ENCODE data around the gene SARDH. TPM values are rescaled to one million over a fixed set of nuclear protein-coding genes. Genes with fewer than 3 reads are reported as not detected.

SARDH gene
- total RNA-seq, 2 experiments from 2014 or later: 0.50 to 0.88 TPM

DNA sequence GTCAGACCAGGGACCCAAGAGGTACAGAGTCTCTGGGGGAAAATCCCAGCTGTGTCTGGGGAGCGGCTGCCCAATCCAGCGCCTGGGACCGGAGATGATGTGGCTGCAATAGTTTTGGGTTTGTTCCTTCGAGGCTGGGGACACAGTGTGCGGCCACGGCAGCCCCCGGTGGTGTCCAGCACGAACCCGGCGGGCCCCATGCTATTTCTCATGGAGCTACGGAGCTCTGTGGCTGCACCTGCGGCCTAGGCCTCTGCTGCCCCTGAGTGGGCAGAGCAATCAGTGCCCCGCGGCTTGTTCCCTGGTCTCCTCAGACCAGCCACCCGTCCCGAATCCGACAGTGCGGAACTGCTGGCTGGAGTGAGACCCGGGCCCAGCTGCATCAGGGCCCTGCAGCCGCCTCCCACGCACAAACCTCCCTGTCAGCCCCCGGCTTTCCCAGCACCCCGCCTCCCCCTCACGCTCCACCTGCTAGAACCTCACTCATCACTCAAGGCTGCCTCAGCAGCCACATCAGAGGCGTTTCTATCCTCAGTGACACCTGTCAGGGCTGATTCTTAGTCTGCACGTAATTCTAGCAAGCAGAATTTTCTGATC is 29.0 kb downstream of the SARDH start:
- no peaks in the 10 kb centered on the region for H3K27me3 Mint-ChIP-seq
- no peaks in the 10 kb centered on the region for H3K9me3 Mint-ChIP-seq
- H3K36me3 Mint-ChIP-seq (ENCODE audit: low read depth): no peaks in the 10 kb centered on the region
- no peak overlapping the region for H3K27ac Mint-ChIP-seq
- no peaks in the 10 kb centered on the region for H3K4me1 Mint-ChIP-seq
- POLR2A ChIA-PET: no interaction called here
- CTCF ChIA-PET: no interaction called here
- H3K4me3 Mint-ChIP-seq: no peak overlapping the region
- no peak for DNase-seq

DNA sequence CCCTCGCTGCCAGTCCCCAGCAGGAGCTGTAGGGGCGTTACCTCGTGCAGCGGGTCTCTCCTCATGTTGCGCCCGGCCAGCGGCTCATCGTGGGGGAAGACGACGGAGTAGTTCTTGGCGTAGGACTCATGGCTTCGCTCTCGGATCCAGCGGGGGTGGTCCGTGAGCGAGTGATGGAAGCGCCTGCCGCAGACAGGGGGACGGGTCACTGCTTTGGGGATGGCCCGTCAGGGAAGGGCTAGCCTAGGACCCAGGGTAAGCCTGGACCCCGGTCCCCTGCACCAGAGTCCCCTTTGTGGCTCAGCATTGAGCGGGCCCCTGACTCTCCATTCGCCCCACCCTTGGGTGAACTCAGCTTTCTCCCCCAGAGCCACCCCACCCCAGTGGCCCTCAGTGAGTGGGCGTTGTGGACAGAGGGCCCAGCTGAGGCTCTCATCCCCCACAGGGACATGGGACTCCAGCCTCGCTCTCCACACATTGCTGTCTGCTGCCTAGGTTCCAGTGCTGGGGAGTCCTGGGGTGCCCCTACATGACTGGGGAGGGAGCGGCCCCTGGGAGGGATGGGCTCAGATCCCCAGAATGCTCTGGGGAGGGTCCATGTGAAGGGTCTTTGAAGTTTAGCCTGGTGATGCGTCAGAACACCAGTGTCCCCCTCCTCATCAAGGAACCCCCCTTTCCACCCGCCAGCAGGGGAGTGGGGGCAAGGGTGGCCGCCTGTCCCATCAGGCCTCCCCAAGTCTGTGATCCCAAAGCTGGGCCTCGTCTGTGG is 29.7 kb downstream of the SARDH start:
- Mint-ChIP-seq H3K9me3 (no peaks in the 10 kb centered on the region), H3K4me3 (no peak overlapping the region), H3K4me1 (no peaks in the 10 kb centered on the region), H3K27ac (no peak overlapping the region), H3K36me3 (ENCODE audit: low read depth) (no peaks in the 10 kb centered on the region), H3K27me3 (no peaks in the 10 kb centered on the region)
- POLR2A ChIA-PET: no interaction called here
- no peak for DNase-seq
- CTCF ChIA-PET: no interaction called here

- Mint-ChIP-seq H3K4me1 (peaks cover under 1% of the 10 kb centered on the region), H3K27ac (no peak overlapping the region), H3K4me3 (no peak overlapping the region), H3K27me3 (no peaks in the 10 kb centered on the region), H3K9me3 (no peaks in the 10 kb centered on the region), H3K36me3 (ENCODE audit: low read depth) (no peaks in the 10 kb centered on the region)
- CTCF ChIA-PET: no interaction called here
- no peak for DNase-seq
- POLR2A ChIA-PET: no interaction called here
Measured at GRCh38 chr9:133707763-133708245, 30.3 kb downstream of the SARDH start.

DNA sequence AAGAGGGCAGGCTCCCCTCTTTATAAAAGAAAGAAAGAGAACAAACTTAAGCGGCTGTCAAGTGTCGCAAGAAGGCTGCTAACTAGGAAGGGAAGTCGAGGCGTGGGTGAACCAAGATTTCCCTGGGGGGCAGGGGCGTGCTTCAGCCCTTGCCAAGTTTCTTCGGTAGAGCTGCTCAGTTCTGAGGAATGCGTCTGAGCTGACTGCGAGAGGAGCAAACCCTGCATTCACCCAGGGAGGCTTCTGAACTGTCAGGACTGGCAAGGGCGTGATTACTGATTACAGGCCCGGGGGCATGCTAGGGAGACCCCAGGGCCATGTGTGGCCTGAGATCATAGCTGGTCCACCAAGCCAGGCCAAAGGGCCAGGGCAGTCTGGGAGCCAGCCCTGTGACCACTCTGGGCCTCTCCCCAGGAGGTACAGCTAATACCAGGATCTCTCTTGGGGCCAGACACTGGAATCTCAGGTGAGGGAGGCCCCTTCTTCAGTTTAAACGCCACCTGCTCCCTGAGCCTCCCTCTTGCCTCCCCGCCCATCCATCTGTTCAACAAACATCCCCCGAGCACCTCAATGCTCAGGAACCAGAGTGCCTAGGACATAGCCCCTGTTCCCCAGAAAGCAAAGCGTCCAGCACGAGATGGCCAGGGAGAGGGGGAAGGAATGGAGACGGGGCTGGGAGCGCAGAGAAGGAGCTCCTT is 30.9 kb downstream of the SARDH start:
- ChIA-PET POLR2A (no interaction called here), CTCF (interaction anchor here (0.6 kb wide), 1 partner anchor 1895 kb away, joined by 3 read pairs; no protein-coding TSS in a partner anchor)
- Mint-ChIP-seq H3K27ac (no peak overlapping the region), H3K36me3 (ENCODE audit: low read depth) (no peaks in the 10 kb centered on the region), H3K4me1 (peaks cover 6% of the 10 kb centered on the region), H3K4me3 (no peak overlapping the region), H3K27me3 (no peaks in the 10 kb centered on the region), H3K9me3 (no peaks in the 10 kb centered on the region)
- no peak for DNase-seq

GRCh38 chr9:133706307-133707050 is 31.7 kb downstream of the SARDH start:
- Mint-ChIP-seq H3K9me3 (no peaks in the 10 kb centered on the region), H3K27ac (no peak overlapping the region), H3K4me3 (no peak overlapping the region), H3K36me3 (ENCODE audit: low read depth) (no peaks in the 10 kb centered on the region), H3K4me1 (peaks cover 13% of the 10 kb centered on the region), H3K27me3 (peaks cover 4% of the 10 kb centered on the region)
- DNase-seq: no peak
- CTCF ChIA-PET: interaction anchor here (0.6 kb wide), 1 partner anchor 1896 kb away, joined by 3 read pairs; no protein-coding TSS in a partner anchor
- POLR2A ChIA-PET: no interaction called here

- CTCF ChIA-PET: no interaction called here
- no peak for DNase-seq
- POLR2A ChIA-PET: no interaction called here
- Mint-ChIP-seq H3K27me3 (peaks cover 5% of the 10 kb centered on the region), H3K27ac (no peak overlapping the region), H3K4me1 (peaks cover 23% of the 10 kb centered on the region), H3K36me3 (ENCODE audit: low read depth) (no peaks in the 10 kb centered on the region), H3K9me3 (no peaks in the 10 kb centered on the region), H3K4me3 (no peak overlapping the region)
Measured at GRCh38 chr9:133705576-133705975, 32.6 kb downstream of the SARDH start.

DNA sequence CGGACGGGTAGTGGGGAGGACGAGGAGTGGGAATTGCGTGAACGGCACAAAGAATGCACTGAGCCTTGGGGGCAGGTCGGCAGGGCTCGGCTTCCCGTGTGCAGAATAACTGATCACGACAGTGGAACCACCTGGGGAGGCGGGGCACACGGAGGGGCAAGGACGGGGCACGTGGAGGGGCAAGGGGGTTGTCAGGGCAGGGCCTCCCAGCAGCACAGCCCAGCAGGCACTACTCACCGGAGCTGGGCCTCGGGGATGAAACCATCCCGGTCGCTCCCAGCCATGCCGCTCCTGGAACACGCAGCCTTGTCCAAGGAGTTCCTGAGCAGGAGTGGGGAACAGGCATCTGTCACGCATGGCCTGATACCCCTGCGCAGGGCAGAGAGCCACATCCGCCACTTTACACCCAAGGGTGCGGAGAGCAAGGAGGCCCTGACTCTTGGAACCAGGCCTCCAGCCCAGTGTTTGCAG is 33.4 kb downstream of the SARDH start:
- POLR2A ChIA-PET: no interaction called here

DNA sequence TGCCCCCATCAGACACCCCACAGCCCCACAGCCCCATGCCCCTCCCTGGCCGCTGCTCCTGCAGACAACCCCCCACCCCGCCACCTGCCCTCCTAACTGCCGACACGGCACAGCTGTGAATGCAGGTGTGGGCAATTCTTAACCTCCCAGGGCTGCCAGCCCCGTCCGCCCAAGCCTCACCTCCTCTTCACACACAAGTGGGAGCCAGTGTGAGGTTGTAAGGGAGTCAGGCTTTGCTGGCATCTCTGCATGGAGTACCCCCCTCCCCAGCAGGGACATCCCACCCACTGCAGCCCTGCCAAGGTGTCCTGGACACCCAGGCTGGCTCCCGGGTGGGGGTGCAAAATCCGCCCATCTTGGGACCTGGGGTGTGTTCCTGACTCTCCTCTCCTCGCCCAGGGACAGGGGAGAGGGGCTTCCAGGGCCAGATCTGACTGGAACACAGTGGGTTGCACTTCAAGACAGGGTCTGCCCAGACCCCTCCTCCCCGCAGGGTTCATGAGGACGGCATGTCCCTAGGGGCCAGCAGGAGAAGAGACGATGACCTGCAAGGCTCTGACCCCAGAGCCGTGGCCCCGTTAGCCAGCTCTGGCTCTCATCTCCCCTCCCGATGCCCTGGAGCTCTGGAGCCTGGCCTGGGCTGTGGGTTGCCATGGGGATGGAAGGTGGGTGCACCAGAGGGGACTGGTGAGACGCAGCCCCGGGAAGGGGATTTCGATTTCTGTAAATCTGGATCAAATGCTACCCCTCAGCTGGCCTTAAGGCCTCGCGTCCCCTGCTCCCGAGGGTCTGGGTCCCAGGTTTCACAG is 34.4 kb downstream of the SARDH start:
- Mint-ChIP-seq H3K4me3 (no peak overlapping the region), H3K36me3 (ENCODE audit: low read depth) (no peaks in the 10 kb centered on the region), H3K4me1 (peaks cover 30% of the 10 kb centered on the region), H3K27ac (no peak overlapping the region), H3K27me3 (peaks cover 7% of the 10 kb centered on the region), H3K9me3 (no peaks in the 10 kb centered on the region)
- no peak for DNase-seq
- ChIA-PET POLR2A (no interaction called here), CTCF (no interaction called here)

More for the DNA sequence above, 33.4 kb downstream of the SARDH start:
- H3K27ac Mint-ChIP-seq: no peak overlapping the region
- no peak for DNase-seq
- no peaks in the 10 kb centered on the region for H3K36me3 Mint-ChIP-seq (ENCODE audit: low read depth)
- H3K4me1 Mint-ChIP-seq: peaks cover 27% of the 10 kb centered on the region
- H3K4me3 Mint-ChIP-seq: no peak overlapping the region
- H3K9me3 Mint-ChIP-seq: no peaks in the 10 kb centered on the region
- peaks cover 7% of the 10 kb centered on the region for H3K27me3 Mint-ChIP-seq
- CTCF ChIA-PET: no interaction called here

- Mint-ChIP-seq H3K36me3 (ENCODE audit: low read depth) (no peaks in the 10 kb centered on the region), H3K4me3 (peak overlapping the region; percentile 66), H3K4me1 (peaks cover 35% of the 10 kb centered on the region), H3K9me3 (no peaks in the 10 kb centered on the region), H3K27ac (peak overlapping the region; percentile 64), H3K27me3 (peaks cover 14% of the 10 kb centered on the region)
- ChIA-PET POLR2A (interaction anchor here (2.6 kb wide), 1 partner anchor 19 kb away, joined by 12 read pairs; no protein-coding TSS in a partner anchor), CTCF (no interaction called here)
- DNase-seq: no peak
Measured at GRCh38 chr9:133702798-133703590, 35.2 kb downstream of the SARDH start.

DNA sequence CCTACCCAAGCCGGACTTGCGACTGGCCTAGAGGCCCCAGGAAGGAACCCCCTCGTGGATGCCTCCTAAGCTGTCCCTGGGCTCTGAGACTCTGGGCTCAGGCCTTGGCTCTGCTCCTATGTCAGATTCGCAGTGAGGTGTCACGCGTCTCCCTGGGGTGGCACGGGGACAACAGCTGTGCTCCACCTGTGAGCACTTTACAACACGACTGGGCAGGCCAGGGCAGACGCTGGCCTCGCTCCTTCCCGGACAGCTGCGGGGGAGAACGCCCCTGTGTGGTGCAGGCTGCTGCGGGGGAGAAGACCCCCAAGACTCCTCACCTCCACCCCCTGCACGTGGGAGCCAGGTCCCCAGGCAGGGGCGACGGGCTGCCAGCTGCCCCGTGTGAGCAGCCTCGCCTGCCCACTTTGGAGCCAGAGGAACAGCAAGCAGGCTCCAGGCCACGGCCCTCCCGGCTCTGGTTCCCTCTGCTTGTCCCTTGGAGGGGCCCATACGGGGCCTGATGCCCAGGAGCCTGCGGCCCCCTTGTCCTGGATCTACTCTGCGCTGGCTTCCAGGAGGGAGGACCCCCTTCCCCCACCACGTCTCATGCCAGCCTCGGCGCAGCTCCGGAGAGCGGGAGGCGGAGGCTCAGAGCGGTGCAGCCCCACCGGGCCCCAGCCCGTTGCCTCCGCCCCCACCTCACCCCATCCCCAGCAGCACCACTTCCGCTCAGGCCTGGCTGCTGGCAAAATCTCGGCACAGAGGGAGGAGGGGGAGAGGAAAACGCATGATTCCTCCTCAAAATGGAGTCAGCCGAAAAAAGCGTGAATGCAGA is 36.0 kb downstream of the SARDH start:
- peaks cover 16% of the 10 kb centered on the region for H3K27me3 Mint-ChIP-seq
- ChIA-PET POLR2A (interaction anchor here (1.3 to 2.6 kb wide), 3 partner anchors 19 to 26 kb away, joined by 3 to 16 read pairs (median 12); no protein-coding TSS in a partner anchor), CTCF (interaction anchor here (0.6 kb wide), 1 partner anchor 853 kb away, joined by 3 read pairs; no protein-coding TSS in a partner anchor)
- H3K27ac Mint-ChIP-seq: peak overlapping the region; percentile 64
- no peaks in the 10 kb centered on the region for H3K9me3 Mint-ChIP-seq
- peak overlapping the region; percentile 66 for H3K4me3 Mint-ChIP-seq
- no peaks in the 10 kb centered on the region for H3K36me3 Mint-ChIP-seq (ENCODE audit: low read depth)
- H3K4me1 Mint-ChIP-seq: peaks cover 35% of the 10 kb centered on the region
- DNase-seq: peak; percentile 68
